HG02852 (cell line): Measurements from ENCODE around the gene ADAM12.

ENCODE experiments used
- ATAC-seq: cut with Tn5 transposase; IDR thresholded peaks from one replicate; pipeline ENCODE4 v1.9.1; 2021; ENCODE audit warnings: mild to moderate bottlenecking, moderate library complexity; ENCODE audit not compliant: unreplicated experiment

The ADAM12 gene

DNA sequence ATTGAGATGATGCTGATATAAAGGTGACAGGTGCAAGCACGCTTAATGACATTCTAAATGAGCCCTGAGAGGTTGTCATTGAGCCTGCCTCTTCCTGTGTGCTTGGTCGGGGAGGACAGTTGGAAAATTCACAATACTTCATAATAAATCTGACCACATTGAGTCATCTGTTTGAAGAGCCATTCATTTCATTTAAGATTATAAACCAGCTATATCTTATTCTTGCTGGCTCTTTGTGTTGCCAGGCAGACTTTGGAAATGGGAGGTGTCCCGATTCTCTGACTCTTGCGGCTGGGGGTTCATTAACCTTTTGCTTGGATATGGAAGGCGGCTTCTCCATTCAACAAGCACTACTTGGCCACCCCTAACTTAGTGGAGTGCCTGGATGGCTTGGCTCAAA is 293.7 kb downstream of the ADAM12 start:
- no peak for ATAC-seq

DNA sequence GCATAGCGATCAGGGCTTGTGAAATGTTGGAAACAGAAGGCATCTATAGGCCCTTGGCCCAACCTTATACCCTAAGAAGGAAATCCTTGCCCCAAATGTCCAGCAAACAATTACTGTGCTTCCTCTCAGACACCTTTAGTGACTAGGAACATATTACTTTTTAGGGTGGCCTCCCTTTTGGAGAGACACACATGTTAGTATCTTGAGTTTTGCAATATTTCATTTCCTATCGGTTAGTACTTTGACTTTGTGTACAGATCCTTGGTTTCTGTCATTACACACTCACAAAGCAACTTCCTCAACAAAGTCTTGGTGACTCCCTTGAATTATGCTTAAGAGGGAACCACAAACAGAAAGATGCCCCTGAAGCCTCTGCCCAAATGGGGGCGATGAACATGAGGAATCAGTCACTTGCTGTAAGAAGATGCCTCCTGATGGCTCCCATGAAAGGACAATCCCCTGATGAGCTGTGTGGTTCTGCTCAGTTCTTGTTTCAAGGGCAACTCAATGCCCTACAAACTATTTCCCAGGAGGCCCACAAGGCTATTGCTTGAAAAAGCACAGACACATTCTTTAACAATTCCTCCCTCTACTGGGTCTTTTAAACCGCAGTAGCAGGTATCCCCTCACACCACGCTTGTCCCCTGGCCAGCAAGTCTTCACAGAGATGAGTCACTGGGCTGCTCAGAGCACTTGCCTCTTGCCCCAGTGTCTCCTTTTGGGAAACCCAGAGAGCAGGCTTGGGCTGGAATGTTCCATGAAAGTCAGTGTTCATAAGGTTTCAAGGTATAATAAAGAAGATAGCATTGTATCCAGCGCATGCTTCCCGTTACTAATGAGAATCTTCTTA is 295.7 kb downstream of the ADAM12 start:
- no peak for ATAC-seq

DNA sequence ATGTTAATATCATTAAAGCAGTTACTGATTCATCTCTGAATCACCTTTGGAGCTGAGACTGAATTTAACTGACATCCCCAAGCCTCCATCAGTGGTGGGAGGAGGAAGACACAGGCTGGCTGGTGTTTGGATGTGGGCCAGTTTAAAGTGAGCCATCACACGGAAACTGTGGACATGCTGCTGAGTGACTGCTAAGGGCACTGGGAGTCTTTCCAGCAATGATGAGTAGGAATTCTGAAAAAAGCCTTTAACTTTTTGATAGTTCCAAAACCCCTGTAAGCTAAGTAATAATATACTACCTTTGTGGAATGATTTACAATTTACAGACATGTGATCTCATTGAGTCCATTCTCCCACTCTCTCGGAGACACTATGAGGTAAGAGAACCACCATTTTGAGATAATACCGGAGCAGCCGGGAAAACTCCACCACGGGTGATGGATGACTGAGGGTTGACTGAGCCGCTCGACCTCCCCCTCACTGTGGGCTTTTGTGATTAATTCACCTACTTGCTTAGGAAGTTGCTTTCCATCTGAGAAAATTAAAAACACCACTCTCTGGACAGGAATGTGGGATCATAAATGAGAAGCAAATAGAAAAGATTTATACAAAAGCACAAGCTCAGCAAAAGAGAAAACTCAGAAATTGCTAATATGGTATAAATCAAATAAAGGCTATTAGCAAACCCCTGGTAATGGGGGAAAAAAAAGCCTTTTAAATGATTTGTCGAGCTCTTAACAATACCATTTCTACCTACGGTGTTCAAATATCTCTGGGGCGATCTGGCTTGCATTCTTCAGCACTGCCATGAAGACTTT is 297.2 kb downstream of the ADAM12 start:
- ATAC-seq: no peak

DNA sequence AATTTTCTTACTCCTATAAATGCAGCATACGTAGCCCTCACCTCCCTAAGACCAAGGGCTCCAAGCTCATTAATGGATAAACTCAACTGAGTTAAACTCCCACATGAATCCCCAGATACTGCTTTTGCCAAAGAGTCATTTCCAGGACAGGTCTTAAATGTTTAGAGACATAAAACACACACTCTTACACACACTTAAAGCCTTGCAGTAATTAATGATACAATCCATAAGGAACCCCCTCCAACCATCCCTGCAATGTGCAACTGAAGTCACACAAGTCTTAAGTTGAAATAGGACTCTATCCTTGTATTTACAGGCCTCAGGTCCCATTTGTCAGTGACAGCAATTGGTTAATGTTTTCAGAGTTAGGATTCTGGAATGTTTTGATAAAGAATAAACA is 297.8 kb downstream of the ADAM12 start:
- ATAC-seq: no peak

DNA sequence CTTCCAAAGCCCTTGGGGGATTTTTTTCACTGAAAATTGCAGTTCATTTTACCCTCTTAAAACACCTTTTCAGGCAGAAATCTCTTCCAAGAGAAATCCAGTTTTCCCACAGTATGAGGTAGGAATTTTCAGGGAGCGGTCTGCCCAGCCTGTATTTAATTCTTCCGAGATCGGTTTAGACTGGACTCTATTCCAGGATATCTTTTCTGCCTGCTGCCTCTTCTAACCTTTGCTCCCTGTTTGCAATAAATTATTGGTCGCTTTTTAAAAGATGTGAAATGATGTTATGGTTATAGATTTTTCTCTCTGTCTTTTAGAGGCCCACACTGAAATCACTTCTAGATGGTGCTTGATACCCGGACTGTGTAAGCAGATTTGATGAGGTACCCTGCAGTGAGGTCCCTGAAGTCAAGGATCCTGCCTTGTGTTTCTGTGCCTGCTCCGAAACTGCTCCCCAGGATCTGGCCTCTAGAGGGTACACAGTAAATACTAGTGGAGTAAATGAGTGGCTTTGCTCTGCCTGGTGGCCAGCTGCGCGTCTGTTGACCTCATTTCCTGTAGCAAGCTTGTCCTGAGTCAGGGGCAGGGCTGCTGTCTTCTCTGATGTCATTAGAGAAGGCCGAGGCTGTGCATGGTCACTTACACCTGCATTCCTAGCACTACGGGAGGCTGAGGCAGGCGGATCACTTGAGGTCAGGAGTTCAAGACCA is 300.3 kb downstream of the ADAM12 start:
- no peak for ATAC-seq

DNA sequence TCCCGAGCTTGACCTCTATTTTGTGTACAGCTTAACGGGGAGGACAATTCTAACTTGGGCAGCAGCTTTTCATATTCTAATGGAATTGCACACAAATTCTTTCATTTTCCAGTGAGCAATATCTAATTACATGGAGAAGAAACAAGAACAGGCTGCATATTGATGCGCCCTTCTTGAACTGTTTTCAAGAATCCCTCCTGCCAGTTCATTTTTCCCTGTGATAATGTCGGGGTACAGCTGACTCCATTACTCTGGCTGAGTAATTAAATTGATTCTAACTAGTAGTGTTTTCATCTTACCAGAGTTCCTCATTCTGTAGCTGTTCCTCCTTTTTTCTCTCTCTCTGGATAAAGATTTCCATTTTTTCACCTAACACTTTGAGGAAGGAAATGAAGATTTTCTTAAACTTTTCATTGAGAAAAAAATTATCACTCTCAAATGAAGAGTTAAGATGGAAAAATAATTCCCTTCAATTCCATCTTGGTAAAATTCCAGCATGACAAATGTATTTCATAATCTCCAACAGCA is 301.1 kb downstream of the ADAM12 start:
- ATAC-seq: no peak

DNA sequence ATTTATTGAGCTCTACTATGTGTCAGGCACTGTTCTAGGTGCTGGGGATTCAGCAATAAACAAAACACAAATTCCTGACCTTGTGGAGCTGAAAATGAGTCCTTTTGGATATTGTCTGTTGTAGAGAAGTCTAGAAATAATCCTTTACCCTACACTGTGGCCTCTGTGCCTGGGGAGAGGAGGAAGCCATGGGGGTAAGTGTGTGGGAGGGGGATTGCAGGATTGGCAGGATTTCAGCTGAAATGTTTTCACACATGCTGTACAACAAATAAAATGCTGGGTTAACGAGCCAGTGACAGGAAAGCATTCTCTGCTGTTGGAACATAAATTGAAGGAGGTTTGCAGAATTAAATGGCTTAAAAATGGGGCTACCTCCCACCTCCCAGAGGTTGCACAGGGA is 302.5 kb downstream of the ADAM12 start:
- no peak for ATAC-seq

DNA sequence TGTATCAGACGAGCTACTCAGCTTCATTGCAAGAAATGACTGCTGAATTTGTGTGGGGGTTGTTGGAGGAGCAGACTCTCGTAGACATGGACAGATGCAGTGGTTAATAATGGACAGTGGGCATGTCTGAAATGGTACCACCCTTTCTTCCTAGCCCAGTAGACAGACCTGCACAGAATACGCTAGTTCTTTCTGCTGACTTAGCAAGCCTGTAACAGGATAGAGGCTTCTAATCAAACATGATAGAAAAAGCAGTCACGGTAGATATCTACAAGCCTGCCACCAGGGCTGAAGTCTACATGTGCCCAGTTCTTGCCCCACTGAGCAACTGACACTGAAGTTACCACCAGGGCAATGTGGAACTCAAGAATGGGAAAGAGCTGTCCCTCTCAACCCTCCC is 303.9 kb downstream of the ADAM12 start:
- ATAC-seq: no peak

DNA sequence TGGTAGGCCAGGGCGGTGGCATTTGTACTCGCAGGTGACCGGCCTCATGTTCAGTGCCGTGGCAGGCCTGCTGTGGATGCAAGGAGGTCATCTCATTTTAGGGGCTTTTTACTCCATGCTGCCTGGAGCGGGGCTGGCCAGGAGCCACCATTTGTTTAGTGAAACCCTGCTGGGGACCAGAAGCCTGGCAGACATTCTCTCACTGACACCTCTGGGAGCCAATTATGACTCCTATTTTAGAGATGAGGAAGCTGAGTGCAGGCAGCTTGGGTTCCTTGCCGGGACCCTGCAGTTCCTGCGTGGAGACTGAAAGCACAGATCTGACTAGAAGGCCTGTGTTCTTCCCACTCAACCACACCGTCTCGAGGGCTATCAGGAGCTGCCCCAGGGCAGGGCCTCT is 305.3 kb downstream of the ADAM12 start:
- ATAC-seq: no peak

DNA sequence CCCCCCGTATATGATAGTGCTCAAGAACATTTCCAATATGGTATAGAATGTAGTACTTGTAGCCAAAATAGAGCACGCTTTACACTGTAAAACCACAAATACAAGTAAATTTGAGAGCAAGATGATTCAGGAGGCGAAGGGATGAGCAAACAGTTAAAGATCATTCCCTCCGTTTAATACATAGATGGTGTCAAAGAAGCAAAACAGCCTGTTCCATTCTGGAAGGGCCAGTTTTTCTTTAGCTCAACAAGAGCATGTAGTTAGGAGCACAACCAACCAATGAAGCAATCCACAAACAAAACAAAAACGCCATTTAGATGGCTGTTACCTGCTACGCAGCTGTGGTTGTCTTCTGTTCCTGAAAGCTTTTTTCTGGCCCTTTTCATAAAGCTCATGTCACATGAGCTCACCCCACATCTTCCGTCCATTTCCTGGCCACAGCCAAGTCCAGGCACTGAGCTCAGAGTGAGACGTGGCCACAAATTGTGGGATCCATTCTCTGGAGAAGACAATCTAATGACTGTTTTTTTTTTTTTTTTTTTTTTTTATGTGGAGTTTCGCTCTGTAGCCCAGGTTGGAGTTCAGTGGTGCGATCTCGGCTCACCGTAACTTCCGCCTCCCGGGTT is 306.3 kb downstream of the ADAM12 start:
- no peak for ATAC-seq

DNA sequence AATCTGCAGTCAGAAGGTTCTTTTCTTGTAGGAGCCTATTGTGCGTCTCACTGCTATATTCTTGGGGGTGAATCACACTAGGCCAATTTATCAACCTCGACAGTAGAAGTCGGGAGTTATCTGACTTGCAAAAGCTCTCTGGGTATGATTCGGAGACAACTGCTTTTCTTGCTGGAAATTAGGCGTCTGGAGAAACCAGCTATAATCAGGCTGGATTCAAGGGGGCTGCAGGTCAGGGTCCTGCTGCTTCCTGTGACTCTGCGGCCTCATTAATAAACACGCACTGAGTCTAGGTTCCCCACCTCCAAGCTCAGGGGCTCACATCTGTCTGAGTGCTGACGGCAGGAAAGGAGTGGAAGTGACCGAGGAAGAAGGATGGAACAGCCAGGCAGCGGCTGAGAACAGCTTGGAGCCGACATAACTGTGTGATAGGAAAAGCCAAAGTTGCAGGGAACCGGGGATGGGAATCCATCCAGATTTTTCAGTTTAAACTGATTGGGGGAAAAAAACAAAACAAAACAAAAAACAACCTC is 307.3 kb downstream of the ADAM12 start:
- ATAC-seq: no peak

DNA sequence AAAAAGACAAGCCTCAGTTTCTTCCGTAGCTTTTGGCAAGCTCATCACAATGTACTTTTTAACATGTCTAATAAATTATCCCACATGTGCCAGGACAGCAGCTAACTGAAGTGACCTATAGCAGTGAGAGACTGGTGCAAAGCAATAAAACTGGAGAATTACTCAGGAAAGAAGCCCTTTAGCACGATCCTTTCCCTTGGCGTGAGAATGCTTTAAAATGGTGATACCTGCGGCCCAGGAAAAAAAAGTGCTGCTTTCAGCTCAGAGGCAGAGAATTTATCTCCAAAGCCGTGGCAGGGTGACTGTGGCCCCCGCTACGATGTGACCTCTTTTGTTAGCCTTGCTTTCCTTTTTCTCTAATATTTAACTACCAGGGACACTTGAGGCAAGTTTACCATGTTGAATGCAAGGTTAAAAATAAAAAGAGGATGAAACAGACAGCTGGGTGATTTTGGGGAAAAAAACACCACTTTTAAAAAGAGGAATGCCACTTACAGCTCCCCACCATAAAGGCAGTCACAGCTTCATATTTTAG is 307.9 kb downstream of the ADAM12 start:
- no peak for ATAC-seq

DNA sequence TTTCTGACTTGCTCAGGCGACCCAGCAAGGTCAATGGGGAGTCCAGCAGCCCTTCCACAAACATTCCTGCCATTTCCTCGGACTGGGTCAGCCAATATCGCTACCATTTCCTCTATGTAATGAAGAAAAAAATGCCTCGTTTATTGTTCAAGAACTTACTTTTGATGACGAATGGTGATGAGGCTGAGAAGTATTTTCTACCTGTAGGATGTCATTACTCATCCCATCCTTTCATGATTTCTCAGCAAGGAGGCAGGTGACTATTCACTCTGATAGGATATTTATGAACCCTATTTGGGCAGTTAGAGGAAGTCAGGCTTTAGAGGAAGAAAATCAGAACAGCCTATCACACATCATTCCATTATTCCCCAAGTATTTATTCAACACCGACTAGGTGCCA is 313.3 kb downstream of the ADAM12 start:
- ATAC-seq: no peak

DNA sequence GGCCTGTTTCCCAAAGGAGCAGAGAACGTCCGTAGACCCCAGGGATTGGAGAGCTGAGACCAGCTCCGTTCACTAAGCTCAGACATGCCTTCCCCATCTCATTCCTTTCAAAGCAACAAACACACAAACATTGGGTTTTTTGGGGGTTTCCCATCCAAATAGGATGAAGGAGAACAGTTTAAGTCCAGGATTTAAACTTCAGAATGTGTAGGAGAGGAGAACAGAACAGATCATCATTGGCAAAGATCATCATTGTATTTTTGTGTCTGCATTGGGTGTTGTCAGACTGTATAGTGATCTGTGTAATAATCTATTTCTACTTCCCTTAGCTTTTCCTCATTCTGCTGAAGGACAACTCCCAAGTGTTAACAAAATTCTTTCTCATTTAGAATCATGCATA is 314.0 kb downstream of the ADAM12 start:
- ATAC-seq: no peak

DNA sequence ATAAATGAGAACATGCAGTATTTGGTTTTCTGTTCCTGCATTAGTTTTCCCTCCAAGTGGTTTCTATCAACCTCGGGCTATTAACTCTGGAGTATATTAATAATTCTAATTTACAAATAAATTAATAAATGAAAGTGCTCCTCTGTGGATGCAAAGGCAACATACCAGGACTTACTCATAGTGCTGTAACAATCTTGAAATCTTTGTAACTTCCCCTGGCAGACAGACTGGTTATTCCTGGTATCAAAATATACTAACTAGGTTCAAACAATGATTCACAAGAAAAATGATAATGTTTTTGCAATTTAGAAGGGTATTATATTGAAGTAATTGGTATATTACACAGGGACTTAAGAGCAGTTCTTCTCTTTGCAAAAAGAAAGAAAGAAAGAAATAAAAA is 314.7 kb downstream of the ADAM12 start:
- no peak for ATAC-seq

DNA sequence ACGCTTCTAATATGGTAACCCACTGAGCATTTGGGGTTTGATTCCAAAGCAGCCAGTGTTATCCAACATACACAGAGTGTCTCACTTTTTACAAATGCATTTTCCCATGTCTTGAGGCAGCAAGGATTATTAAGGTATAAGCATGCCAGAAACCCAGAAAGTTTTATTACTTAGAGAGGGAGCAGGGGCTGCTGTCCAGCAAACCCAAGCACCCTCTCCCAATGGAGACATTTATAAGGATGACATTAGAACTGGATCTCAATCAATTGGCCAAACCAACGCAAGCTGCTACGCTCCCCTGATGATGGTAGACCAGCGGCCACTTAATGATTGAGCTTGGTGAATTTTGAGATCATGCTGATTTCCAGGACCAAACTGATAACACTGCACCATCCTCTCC is 315.7 kb downstream of the ADAM12 start:
- no peak for ATAC-seq

DNA sequence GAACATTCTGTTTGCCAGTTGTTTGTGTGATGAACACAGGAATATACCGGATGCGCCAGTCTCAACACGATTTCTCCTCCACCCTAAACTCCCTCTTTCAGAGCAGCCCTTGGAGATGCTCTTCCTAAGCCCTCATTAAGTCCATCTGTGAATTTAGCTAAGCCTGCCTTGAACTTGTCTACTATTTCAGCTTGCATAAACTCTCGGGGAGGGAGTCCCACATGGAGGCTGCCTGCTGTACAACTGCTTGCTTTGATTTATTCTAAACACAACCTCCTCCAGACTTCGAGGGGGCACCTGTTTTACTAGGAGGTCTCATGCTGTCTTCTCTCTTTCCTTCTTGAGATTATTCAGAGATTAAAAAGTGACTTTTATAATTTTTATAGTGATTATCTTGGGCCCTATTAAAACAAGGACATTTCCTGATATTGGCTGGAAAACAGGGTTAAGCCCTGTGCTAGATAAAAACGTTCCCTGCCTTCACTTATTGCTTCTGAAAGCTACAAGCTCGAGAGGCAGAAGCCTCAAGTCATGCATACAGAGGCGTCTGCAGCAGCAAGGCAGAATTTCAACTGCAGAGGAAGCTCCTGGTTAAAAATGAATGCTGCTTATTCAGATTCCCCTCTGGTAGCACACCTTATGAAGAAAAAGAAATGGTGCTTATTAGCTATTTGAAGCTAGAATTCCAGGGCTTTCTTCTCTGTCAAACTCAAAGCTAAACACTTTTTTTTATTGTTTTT is 317.6 kb downstream of the ADAM12 start:
- ATAC-seq: no peak

DNA sequence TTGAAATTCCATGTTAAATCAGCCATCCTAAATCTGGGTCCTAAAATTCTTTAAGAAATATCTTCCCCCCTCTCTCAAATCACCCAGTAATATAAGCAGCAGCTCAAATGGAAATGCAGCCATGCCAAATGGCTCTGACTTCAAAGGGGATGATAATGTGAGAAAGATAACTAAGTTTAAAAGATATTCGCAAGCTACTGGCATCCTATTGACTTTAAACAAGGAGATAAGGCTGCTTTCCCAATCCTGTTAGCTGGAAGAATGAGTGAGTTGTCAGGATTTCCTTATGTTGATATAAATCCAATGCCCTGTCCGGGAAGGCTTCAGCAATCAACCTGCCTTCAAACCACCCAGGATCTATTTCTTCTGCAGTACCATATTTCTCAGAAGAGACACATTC is 320.0 kb downstream of the ADAM12 start:
- ATAC-seq: no peak

DNA sequence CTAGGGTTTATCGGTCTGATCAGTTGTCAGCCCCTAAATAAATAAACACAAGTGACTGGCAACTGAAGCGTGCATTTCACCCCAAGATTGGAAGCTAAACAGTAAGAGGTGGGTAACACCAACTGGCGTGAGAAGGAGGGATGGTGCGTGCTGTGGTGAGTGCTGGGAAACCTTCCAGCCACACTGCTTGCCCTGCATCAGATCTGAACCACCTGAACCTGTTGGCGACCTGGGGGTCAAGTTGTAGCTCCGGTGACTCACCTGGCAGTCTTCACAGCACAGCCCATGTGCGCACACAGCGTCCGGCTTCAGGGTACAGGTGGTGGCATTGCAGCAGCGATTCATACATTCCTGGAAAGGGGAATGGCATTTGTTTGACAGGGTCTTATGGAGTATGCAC is 321.8 kb downstream of the ADAM12 start:
- ATAC-seq: no peak
